IMR-90 (cell line): ENCODE data around the gene CST7. TPM values are rescaled to one million over a fixed set of nuclear protein-coding genes. Genes with fewer than 3 reads are reported as not detected.

ENCODE experiments used
- ATAC-seq: fragments of 200-7000 bp; cut with Tn5 transposase; 2 replicates; pipeline ENCODE4 v1.9.1; 2020; ENCODE audit warnings: low read depth, mild to moderate bottlenecking, moderate library complexity
- BruUV-seq: library from RNA; stranded (reverse); fragments of 400-500 nt; replicated peaks from 2 replicates; lab custom pipeline; 2021; lab: Mats Ljungman, UMichigan
- CTCF ChIA-PET: fragments of 300-600 bp; formaldehyde crosslinking; extraction: SDS; loops from one replicate; lab custom pipeline; 2021; ENCODE audit warnings: antibody characterized with exemption; lab: Yijun Ruan, JAX
- POLR2A ChIA-PET: fragments of 300-600 bp; sonication (Branson Sonifier 250); formaldehyde crosslinking; loops from one replicate; lab custom pipeline; 2022; ENCODE audit warnings: antibody characterized with exemption; ENCODE audit not compliant: unreplicated experiment; lab: Charles Lee
- DNase-seq: peaks from one replicate; pipeline ENCODE4 v3.0.0; 2013
- H2AFZ ChIP-seq: replicated peaks from 2 replicates; pipeline ENCODE3; 2013; ENCODE audit warnings: low read length, mild to moderate bottlenecking; ENCODE audit not compliant: poor library complexity
- H2AK5ac ChIP-seq: 2 replicates; pipeline ENCODE4 v1.6.1; 2013; ENCODE audit warnings: low read depth, low read length, inconsistent platforms
- H2AK9ac ChIP-seq: replicated peaks from 2 replicates; pipeline ENCODE3; 2013; ENCODE audit warnings: mild to moderate bottlenecking, low read depth, low read length, moderate library complexity; ENCODE audit not compliant: poor library complexity
- H2BK120ac ChIP-seq: 2 replicates; pipeline ENCODE4 v1.6.1; 2013; ENCODE audit warnings: low read depth, low read length, inconsistent platforms
- H2BK15ac ChIP-seq: 3 replicates; pipeline ENCODE4 v1.6.1; 2013; ENCODE audit warnings: low read depth, low read length, inconsistent platforms
- H2BK20ac ChIP-seq: 2 replicates; pipeline ENCODE4 v1.6.1; 2013; ENCODE audit warnings: low read depth, mild to moderate bottlenecking, inconsistent platforms, low read length, moderate library complexity
- H2BK5ac ChIP-seq: 2 replicates; pipeline ENCODE4 v1.6.1; 2013; ENCODE audit warnings: mild to moderate bottlenecking, low read depth, low read length, inconsistent platforms; ENCODE audit not compliant: poor library complexity, severe bottlenecking
- H3K14ac ChIP-seq: replicated peaks from 2 replicates; pipeline ENCODE4 v1.6.1; 2013; ENCODE audit warnings: low read depth, low read length, inconsistent platforms
- H3K18ac ChIP-seq: 2 replicates; pipeline ENCODE4 v1.6.1; 2013; ENCODE audit warnings: low read depth, low read length, control low read depth
- H3K23ac ChIP-seq: 2 replicates; pipeline ENCODE4 v1.6.1; 2013; ENCODE audit warnings: low read depth, low read length, inconsistent platforms
- H3K27ac ChIP-seq: 2 replicates; pipeline ENCODE4 v1.5.1; 2013; ENCODE audit warnings: mild to moderate bottlenecking, control low read depth, low read length; ENCODE audit not compliant: insufficient read depth
- H3K27me3 ChIP-seq: 2 replicates; pipeline ENCODE4 v1.6.1; 2013; ENCODE audit warnings: low read length; ENCODE audit not compliant: control insufficient read depth, insufficient read depth
- H3K36me3 ChIP-seq: 2 replicates; pipeline ENCODE4 v1.6.1; 2013; ENCODE audit warnings: low read length, mixed read lengths; ENCODE audit not compliant: control insufficient read depth, insufficient read depth
- H3K4ac ChIP-seq: 2 replicates; pipeline ENCODE4 v1.6.1; 2013; ENCODE audit warnings: low read depth, low read length, inconsistent platforms
- H3K4me1 ChIP-seq: 2 replicates; pipeline ENCODE4 v1.6.1; 2013; ENCODE audit warnings: low read length, mixed read lengths; ENCODE audit not compliant: control insufficient read depth, insufficient read depth
- H3K4me2 ChIP-seq: 2 replicates; pipeline ENCODE4 v1.6.1; 2013; ENCODE audit warnings: low read depth, mild to moderate bottlenecking, control low read depth, low read length, moderate library complexity
- H3K4me3 ChIP-seq: 2 replicates; pipeline ENCODE4 v1.5.1; 2013; ENCODE audit warnings: low read depth, mild to moderate bottlenecking, control low read depth, low read length, moderate library complexity; ENCODE audit not compliant: insufficient read depth
- H3K56ac ChIP-seq: 2 replicates; pipeline ENCODE4 v1.6.1; 2013; ENCODE audit warnings: low read length, inconsistent platforms; ENCODE audit not compliant: insufficient read depth; ENCODE audit errors: extremely low read depth
- H3K79me1 ChIP-seq, 2 experiments: 2 replicates each; pipeline ENCODE4 v1.6.1; 2013; ENCODE audit warnings: low read length in 2 of 2, inconsistent platforms in 1 of 2, low read depth in 1 of 2
- H3K9ac ChIP-seq: 2 replicates; pipeline ENCODE4 v1.6.1; 2013; ENCODE audit warnings: low read depth, low read length, control low read depth
- H3K9me1 ChIP-seq: 2 replicates; pipeline ENCODE4 v1.6.1; 2013; ENCODE audit warnings: low read length, inconsistent platforms; ENCODE audit not compliant: insufficient read depth
- H3K9me3 ChIP-seq: 2 replicates; pipeline ENCODE4 v1.6.1; 2013; ENCODE audit warnings: low read length; ENCODE audit not compliant: control insufficient read depth, insufficient read depth
- H4K20me1 ChIP-seq: 2 replicates; pipeline ENCODE4 v1.6.1; 2013; ENCODE audit warnings: low read length, inconsistent platforms; ENCODE audit not compliant: insufficient read depth
- H4K5ac ChIP-seq: 2 replicates; pipeline ENCODE4 v1.6.1; 2013; ENCODE audit warnings: mild to moderate bottlenecking, low read depth, low read length, control low read depth
- H4K8ac ChIP-seq, 2 experiments: 2 replicates each; pipeline ENCODE4 v1.6.1; 2013; ENCODE audit warnings: low read depth in 2 of 2, low read length in 2 of 2, control low read depth in 1 of 2, inconsistent platforms in 1 of 2
- H4K91ac ChIP-seq: 2 replicates; pipeline ENCODE4 v1.6.1; 2013; ENCODE audit warnings: low read depth, low read length, inconsistent platforms; ENCODE audit not compliant: insufficient read depth
- CHD1 ChIP-seq: IDR thresholded peaks from 2 replicates; pipeline ENCODE4 v1.6.1; 2012; ENCODE audit warnings: low read depth, low read length, improper control_type of control experiment
- CTCF ChIP-seq: conservative IDR thresholded peaks from 2 replicates; pipeline ENCODE4 v1.5.1; 2012; ENCODE audit warnings: mild to moderate bottlenecking, low read depth, low read length, improper control_type of control experiment
- FOS ChIP-seq: fragments of 150-350 bp; IDR thresholded peaks from 2 replicates; pipeline ENCODE4 v1.6.1; 2016; ENCODE audit warnings: low read depth, low read length
- MXI1 ChIP-seq: IDR thresholded peaks from 2 replicates; pipeline ENCODE4 v1.6.1; 2012; ENCODE audit warnings: low read depth, mild to moderate bottlenecking, low read length, moderate library complexity, borderline replicate concordance
- POLR2A ChIP-seq: IDR thresholded peaks from 2 replicates; pipeline ENCODE4 v1.6.1; 2012; ENCODE audit warnings: mild to moderate bottlenecking, low read depth, low read length
- USF2 ChIP-seq: fragments of 150-350 bp; IDR thresholded peaks from 2 replicates; pipeline ENCODE4 v1.6.1; 2017; ENCODE audit warnings: mild to moderate bottlenecking, antibody characterized with exemption, low read length, low read depth
- WGBS, 2 experiments: methylation state at CpG; one replicate each; pipeline versions ENCODE4 v1.1.5 to v1.1.7; 2013; ENCODE audit warnings: missing lambda C conversion rate in 2 of 2; ENCODE audit not compliant: insufficient read length in 1 of 2; ENCODE audit errors: extremely low coverage in 2 of 2; 5-methylcytosine and 5-hydroxymethylcytosine counted together
- dilution Hi-C: fragments of 300-500 bp; cut with HindIII; formaldehyde crosslinking; loops from one replicate; pipeline ENCODE4 v1.14.3; 2018; ENCODE audit warnings: low sequenced_read_pairs; ENCODE audit not compliant: unreplicated experiment
- in situ Hi-C: fragments of 300-500 bp; cut with MboI; formaldehyde crosslinking; loops from 3 replicates; pipeline ENCODE4 v1.14.3; 2019; ENCODE audit warnings: low sequenced_read_pairs, inconsistent platforms, mixed read lengths
- intact Hi-C: fragments of 100-400 bp; cut with micrococcal nuclease; formaldehyde crosslinking; loops from 2 replicates; pipeline ENCODE4 v1.10.0; 2022
- polyA plus RNA-seq, 3 experiments: library from polyadenylated mRNA; depleted of rRNA; stranded (reverse); fragments of >200 nt; gene quantifications; 2 replicates each; pipeline ENCODE4 v1.2.3, GENCODE V29; 2012; ENCODE audit warnings: low replicate concordance in 1 of 3
- total RNA-seq: library from RNA; depleted of rRNA; stranded (reverse); fragments of >200 nt; gene quantifications from 2 replicates; pipeline ENCODE4 v1.2.3, GENCODE V29; 2012

CST7 gene
- total and polyA plus RNA-seq, 2 of the 4 experiments (the other 2 are of a cell fraction), result not detected

- H3K36me3 ChIP-seq, result peaks cover 7% of the 10 kb centered on the region; the same call in 1 of the 2 replicates
- peaks cover 2% of the 10 kb centered on the region; the same call in 1 of the 2 replicates for H3K27me3 ChIP-seq
- ChIA-PET CTCF (no interaction called here), POLR2A (no interaction called here)
- dilution Hi-C loops, result no loop called here
- no peak overlapping the region for H2AK5ac ChIP-seq
- no peak overlapping the region for H2BK120ac ChIP-seq
- TF ChIP-seq CTCF (no peak), POLR2A (no peak), FOS (no peak), CHD1 (no peak), USF2 (no peak), MXI1 (no peak)
- no CpG with 5 or more reads among the region's 8 CpGs for WGBS, 2 experiments
- ATAC-seq, result no peak
- 0 out of 2 replicates have a peak, but pooled peaks cover 4% of the 10 kb centered on the region for H3K9me1 ChIP-seq
- no peaks in the 10 kb centered on the region for H3K9me3 ChIP-seq
- no peak overlapping the region for H3K14ac ChIP-seq
- H2AFZ ChIP-seq, result no peak overlapping the region
- no peak overlapping the region for H3K4me2 ChIP-seq
- no peak overlapping the region for H3K9ac ChIP-seq
- no peak overlapping the region for H3K56ac ChIP-seq
- H2BK20ac ChIP-seq, result no peak overlapping the region
- no peak overlapping the region for H2BK5ac ChIP-seq
- no peak overlapping the region for H4K91ac ChIP-seq
- H3K4me1 ChIP-seq, result no peaks in the 10 kb centered on the region
- no peak overlapping the region for H3K18ac ChIP-seq
- no peaks in the 10 kb centered on the region; the same call in 1 of the 2 replicates for H4K20me1 ChIP-seq
- H4K5ac ChIP-seq, result no peak overlapping the region
- H3K79me1 ChIP-seq, result no peaks in the 10 kb centered on the region
- in situ Hi-C loops, result no loop called here
- H3K27ac ChIP-seq, result no peak overlapping the region
- no peak overlapping the region for H2AK9ac ChIP-seq
- H3K4ac ChIP-seq, result no peak overlapping the region
- no peak overlapping the region for H4K8ac ChIP-seq
- no peak overlapping the region for H3K23ac ChIP-seq
- no peak for DNase-seq
- intact Hi-C loops, result no loop called here
- BruUV-seq, result no TSS peak
- H2BK15ac ChIP-seq, result no peak overlapping the region
- H3K4me3 ChIP-seq, result no peak overlapping the region
Observed at GRCh38 chr20:24954151-24954550, 5.1 kb downstream of the CST7 start.
